ENCODE measurements around the gene SYT8.

DNA sequence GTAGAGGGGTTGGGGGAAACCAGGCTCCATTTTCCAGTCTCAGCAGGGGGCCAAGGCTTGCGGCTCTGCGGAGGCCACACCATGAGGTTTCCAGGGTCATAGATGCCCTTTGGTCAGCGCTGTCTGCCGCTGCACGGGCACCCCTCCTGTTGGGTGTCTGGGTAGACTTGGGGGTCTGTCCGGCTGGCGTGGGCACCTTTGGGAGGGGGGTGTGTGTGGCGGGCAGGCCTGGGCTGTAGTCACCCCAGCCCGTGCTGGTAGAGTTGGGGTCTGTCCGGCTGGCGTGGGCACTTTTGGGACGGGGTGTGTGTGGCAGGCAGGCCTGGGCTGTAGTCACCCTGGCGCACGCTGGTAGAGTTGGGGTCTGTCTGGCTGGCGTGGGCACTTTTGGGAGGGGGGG, 36.7 kb downstream of the SYT8 start:
- TF ChIP-seq EP300 (IDR thresholded peaks at IDR 0.05; ENCODE audit: low read depth): no peak
- TF ChIP-seq, protein P1, sequence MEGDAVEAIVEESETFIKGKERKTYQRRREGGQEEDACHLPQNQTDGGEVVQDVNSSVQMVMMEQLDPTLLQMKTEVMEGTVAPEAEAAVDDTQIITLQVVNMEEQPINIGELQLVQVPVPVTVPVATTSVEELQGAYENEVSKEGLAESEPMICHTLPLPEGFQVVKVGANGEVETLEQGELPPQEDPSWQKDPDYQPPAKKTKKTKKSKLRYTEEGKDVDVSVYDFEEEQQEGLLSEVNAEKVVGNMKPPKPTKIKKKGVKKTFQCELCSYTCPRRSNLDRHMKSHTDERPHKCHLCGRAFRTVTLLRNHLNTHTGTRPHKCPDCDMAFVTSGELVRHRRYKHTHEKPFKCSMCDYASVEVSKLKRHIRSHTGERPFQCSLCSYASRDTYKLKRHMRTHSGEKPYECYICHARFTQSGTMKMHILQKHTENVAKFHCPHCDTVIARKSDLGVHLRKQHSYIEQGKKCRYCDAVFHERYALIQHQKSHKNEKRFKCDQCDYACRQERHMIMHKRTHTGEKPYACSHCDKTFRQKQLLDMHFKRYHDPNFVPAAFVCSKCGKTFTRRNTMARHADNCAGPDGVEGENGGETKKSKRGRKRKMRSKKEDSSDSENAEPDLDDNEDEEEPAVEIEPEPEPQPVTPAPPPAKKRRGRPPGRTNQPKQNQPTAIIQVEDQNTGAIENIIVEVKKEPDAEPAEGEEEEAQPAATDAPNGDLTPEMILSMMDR (IDR thresholded peaks at IDR 0.05): no peak
- no peak for TF ChIP-seq POLR2A (IDR thresholded peaks at IDR 0.05)
- no peak for TF ChIP-seq POLR2AphosphoS5 (IDR thresholded peaks at IDR 0.05)

Measured in transverse colon (tissue), 4 donors.